Measurements from ENCODE around the gene PHTF2. TPM values are rescaled to one million over a fixed set of nuclear protein-coding genes. Genes with fewer than 3 reads are reported as not detected.

PHTF2 gene
- total RNA-seq, 1 experiment from 2014 or later = 26.7 TPM

GRCh38 chr7:77812290-77812685 is 13.7 kb downstream of the PHTF2 start:
- CTCF ChIA-PET = no interaction called here
- RAD21 ChIA-PET (ENCODE audit: low non-redundant PET in 1 of 2, low total read pairs in 2 of 2, uncharacterized antibody in 2 of 2, unreplicated experiment in 2 of 2) = no interaction called here
- no peak overlapping the region for H3K4me3 ChIP-seq (replicated peaks in 1 of 2; ENCODE audit: low read depth in 1 of 2, low read length in 2 of 2)

GRCh38 chr7:77813180-77813579 is 14.6 kb downstream of the PHTF2 start:
- Histone ChIP-seq H3K4me1 (ENCODE audit: control insufficient read depth in 1 of 2, insufficient read depth in 2 of 2, low read length in 2 of 2) (peaks cover 0 to 8% of the 10 kb centered on the region in 2 experiments; a peak in 1 of 4 replicates), H2AFZ (ENCODE audit: low read depth, low read length, poor library complexity, severe bottlenecking) (no peak overlapping the region), H3K36me3 (ENCODE audit: control insufficient read depth in 1 of 2, insufficient read depth in 2 of 2, low read length in 2 of 2) (no peaks in the 10 kb centered on the region; a peak in 1 of 4 replicates), H3K79me2 (ENCODE audit: insufficient read depth, low read length) (peaks cover 45% of the 10 kb centered on the region), H3K9me3 (ENCODE audit: control insufficient read depth in 1 of 2, insufficient read depth in 1 of 2, low read depth in 1 of 2, low read length in 2 of 2) (peaks cover 0 to 8% of the 10 kb centered on the region in 2 experiments; a peak in 1 of 4 replicates), H3K4me2 (ENCODE audit: low read length) (no peak overlapping the region), H4K20me1 (ENCODE audit: insufficient read depth) (no peaks in the 10 kb centered on the region), H3K27me3 (ENCODE audit: insufficient read depth, low read length) (no peaks in the 10 kb centered on the region), H3K9me2 (ENCODE audit: insufficient read depth) (no peaks in the 10 kb centered on the region), H3K4me3 (replicated peaks in 1 of 2; ENCODE audit: low read depth in 1 of 2, low read length in 2 of 2) (no peak overlapping the region), H3K9ac (ENCODE audit: low read length) (no peak overlapping the region), H3K27ac (ENCODE audit: low read depth, low read length) (no peak overlapping the region)
- RAD21 ChIA-PET (ENCODE audit: low non-redundant PET in 1 of 2, low total read pairs in 2 of 2, uncharacterized antibody in 2 of 2, unreplicated experiment in 2 of 2) = no interaction called here
- DNase-seq (ENCODE audit: low read depth, low spot score) (no peak), ATAC-seq (no peak)
- TF ChIP-seq JUND (IDR thresholded peaks at IDR 0.05) (no peak), ATF3 (IDR thresholded peaks at IDR 0.05) (no peak), EZH2phosphoT487 (IDR thresholded peaks at IDR 0.05; ENCODE audit: borderline replicate concordance) (no peak), ELF1 (IDR thresholded peaks at IDR 0.05; ENCODE audit: borderline replicate concordance, low read depth) (no peak), SP1 (IDR thresholded peaks at IDR 0.05; ENCODE audit: low read depth) (no peak)
- BruUV-seq (replicated peaks) = no TSS peak
- intact Hi-C loops (cut with micrococcal nuclease) = no loop called here
- POLR2A ChIA-PET = no interaction called here
- CTCF ChIA-PET = no interaction called here

More at GRCh38 chr7:77812290-77812685, 13.7 kb downstream of the PHTF2 start:
- no peak for TF ChIP-seq JUND (IDR thresholded peaks at IDR 0.05)
- no peak for TF ChIP-seq POLR2AphosphoS5 (IDR thresholded peaks at IDR 0.05; ENCODE audit: low read depth, low read length)
- no peak for TF ChIP-seq CEBPB (IDR thresholded peaks at IDR 0.05; ENCODE audit: low read depth)
- TF ChIP-seq EGR1 (IDR thresholded peaks at IDR 0.05; ENCODE audit: low read depth) = no peak
- TF ChIP-seq RAD21 (IDR thresholded peaks at IDR 0.05; ENCODE audit: low read depth) = no peak
- Histone ChIP-seq H4K20me1 (ENCODE audit: insufficient read depth) (no peaks in the 10 kb centered on the region), H3K4me2 (ENCODE audit: low read length) (no peak overlapping the region), H3K79me2 (ENCODE audit: insufficient read depth, low read length) (peaks cover 53% of the 10 kb centered on the region), H3K27ac (ENCODE audit: low read depth, low read length) (no peak overlapping the region), H3K9ac (ENCODE audit: low read length) (no peak overlapping the region), H3K36me3 (ENCODE audit: control insufficient read depth in 1 of 2, insufficient read depth in 2 of 2, low read length in 2 of 2) (no peaks in the 10 kb centered on the region; a peak in 1 of 4 replicates), H2AFZ (ENCODE audit: low read depth, low read length, poor library complexity, severe bottlenecking) (no peak overlapping the region), H3K9me2 (ENCODE audit: insufficient read depth) (no peaks in the 10 kb centered on the region), H3K9me3 (ENCODE audit: control insufficient read depth in 1 of 2, insufficient read depth in 1 of 2, low read depth in 1 of 2, low read length in 2 of 2) (peaks cover 0 to 8% of the 10 kb centered on the region in 2 experiments; a peak in 1 of 4 replicates), H3K4me1 (ENCODE audit: control insufficient read depth in 1 of 2, insufficient read depth in 2 of 2, low read length in 2 of 2) (peaks cover 0 to 8% of the 10 kb centered on the region in 2 experiments; a peak in 1 of 4 replicates), H3K27me3 (ENCODE audit: insufficient read depth, low read length) (no peaks in the 10 kb centered on the region)
- ATAC-seq = no peak
- intact Hi-C loops (cut with micrococcal nuclease) = no loop called here
- DNase-seq (ENCODE audit: low read depth, low spot score) = no peak
- POLR2A ChIA-PET = no interaction called here
- BruUV-seq (replicated peaks) = no TSS peak

Measured in HCT116 (cell line).